Right cardiac atrium (tissue), 5 donors: ENCODE measurements around the gene GADD45GIP1. TPM values are rescaled to one million over a fixed set of nuclear protein-coding genes. Genes with fewer than 3 reads are reported as not detected.

Experiments used
- ATAC-seq, 2 donors: fragments of 200-7000 bp; cut with Tn5 transposase; one replicate each; pipeline versions ENCODE4 v1.8.0 to v1.9.1; 2020; ENCODE audit warnings: moderate library complexity in 2 of 2, mild to moderate bottlenecking in 1 of 2
- DNase-seq, 3 donors: peaks; one replicate each; pipeline ENCODE4 v3.0.0-alpha.2; 2020
- H3K27ac ChIP-seq: one replicate; pipeline ENCODE4 v1.5.1; 2013; ENCODE audit warnings: mild to moderate bottlenecking, low read length, control low read depth, moderate library complexity
- H3K27me3 ChIP-seq: one replicate; pipeline ENCODE4 v1.6.1; 2013; ENCODE audit not compliant: control insufficient read depth, insufficient read depth
- H3K4me1 ChIP-seq: one replicate; pipeline ENCODE4 v1.6.1; 2013; ENCODE audit warnings: low read length; ENCODE audit not compliant: control insufficient read depth, insufficient read depth
- H3K4me3 ChIP-seq: one replicate; pipeline ENCODE4 v1.5.1; 2013; ENCODE audit warnings: low read length, control low read depth
- H3K9me3 ChIP-seq: one replicate; pipeline ENCODE4 v1.6.1; 2013; ENCODE audit warnings: low read length; ENCODE audit not compliant: control insufficient read depth
- WGBS: extraction: QIAGEN DNeasy Blood & Tissue Kit; methylation state at CpG from one replicate; pipeline ENCODE4 v1.1.7; 2013; 5-methylcytosine and 5-hydroxymethylcytosine counted together
- intact Hi-C, 4 donors: fragments of 100-400 bp; cut with DNase I; formaldehyde crosslinking; loops; one replicate each; pipeline versions ENCODE4 v1.11.0 to v1.14.0; 2022 to 2023
- polyA plus RNA-seq: library from polyadenylated mRNA; stranded (reverse); fragments of 200-250 nt; gene quantifications from one replicate; pipeline ENCODE4 v1.2.3, GENCODE V29; 2013
- total RNA-seq, 4 donors: library from RNA; stranded (reverse); fragmentation: NEBNext Ultra II Directional; extraction: Animal tissue kit (Norgen Biotek cat#: 25700); gene quantifications; one replicate each; pipeline ENCODE4 v1.2.1, GENCODE V29; 2021
- donor health status: healthy with polysubstance abuse.
- donor health status: DM: no; HTN: yes; CAD: no.
- donor health status: DM: no; HTN: no; CAD: no.
- donor health status: DM: no; HTN: yes; CAD: no; lungs with severe emphysema.
- donor health status: DM: yes; HTN: yes; CAD: no.

GADD45GIP1 gene
- total and polyA plus RNA-seq, 5 donors, result 24.3 to 64.5 (median 32.1) TPM

GRCh38 chr19:12948612-12949362 lies 8.2 kb downstream of the GADD45GIP1 start:
- no peak for ATAC-seq
- Histone ChIP-seq H3K9me3 (no peaks in the 10 kb centered on the region), H3K27me3 (no peaks in the 10 kb centered on the region), H3K4me1 (peaks cover 7% of the 10 kb centered on the region), H3K27ac (no peak overlapping the region), H3K4me3 (no peak overlapping the region)
- DNase-seq, result peak in 1 of 3 donors; percentile 49
- intact Hi-C loops, result no loop called here
- 91% methylated on average over 30 of the region's 30 CpGs for WGBS

- Histone ChIP-seq H3K4me3 (no peak overlapping the region), H3K9me3 (no peaks in the 10 kb centered on the region), H3K4me1 (peaks cover 4% of the 10 kb centered on the region), H3K27ac (no peak overlapping the region), H3K27me3 (no peaks in the 10 kb centered on the region)
- ATAC-seq (no peak), DNase-seq (peak in 2 of 3 donors; percentile 56 to 69)
- intact Hi-C loops, result no loop called here
- 84% methylated on average over 28 of the region's 28 CpGs for WGBS
Observed at GRCh38 chr19:12947702-12948611, 9.1 kb downstream of the GADD45GIP1 start.

GRCh38 chr19:12946731-12947496 lies 10.1 kb downstream of the GADD45GIP1 start:
- H3K27me3 ChIP-seq, result no peaks in the 10 kb centered on the region
- peak overlapping the region; percentile 80 for H3K4me3 ChIP-seq
- DNase-seq (peak in 1 of 3 donors; percentile 11), ATAC-seq (no peak)
- no peaks in the 10 kb centered on the region for H3K4me1 ChIP-seq
- WGBS, result 66% methylated on average over 14 of the region's 14 CpGs
- no peak overlapping the region for H3K27ac ChIP-seq
- no peaks in the 10 kb centered on the region for H3K9me3 ChIP-seq
- intact Hi-C loops, result no loop called here

- DNase-seq, result peak; percentile 75 to 90 (median 89)
- no peaks in the 10 kb centered on the region for H3K4me1 ChIP-seq
- H3K9me3 ChIP-seq, result no peaks in the 10 kb centered on the region
- ATAC-seq, result peak; percentile 78 to 83
- under 1% methylated on average over 40 of the region's 40 CpGs for WGBS
- H3K27me3 ChIP-seq, result no peaks in the 10 kb centered on the region
- intact Hi-C loops, result no loop called here
- H3K4me3 ChIP-seq, result peak overlapping the region; percentile 80
- H3K27ac ChIP-seq, result peak overlapping the region; percentile 65
Observed at GRCh38 chr19:12946092-12946721, 10.8 kb downstream of the GADD45GIP1 start.

- intact Hi-C loops, result no loop called here
- Histone ChIP-seq H3K4me1 (peaks cover 1% of the 10 kb centered on the region), H3K4me3 (peak within 1 kb of the TSS; percentile 80), H3K27ac (peak within 1 kb of the TSS; percentile 65), H3K9me3 (no peaks in the 10 kb centered on the region), H3K27me3 (no peaks in the 10 kb centered on the region)
- ATAC-seq (peak; percentile 93), DNase-seq (peak; percentile 99 to 100 (median 100))
- WGBS, result under 1% methylated on average over 62 of the region's 62 CpGs
Observed at GRCh38 chr19:12945479-12946091, 11.4 kb downstream of the GADD45GIP1 start, which contains the start of gene RAD23A. RAD23A (plus strand) TSS chr19:12945862; CDS start chr19:12945949, 87 bp downstream.

- no peak overlapping the region for H3K4me3 ChIP-seq
- H3K9me3 ChIP-seq, result no peaks in the 10 kb centered on the region
- DNase-seq, result peak in 1 of 3 donors; percentile 15
- WGBS, result 61% methylated on average over 2 of the region's 2 CpGs
- peaks cover 9% of the 10 kb centered on the region for H3K4me1 ChIP-seq
- H3K27ac ChIP-seq, result no peak overlapping the region
- intact Hi-C loops, result no loop called here
- ATAC-seq, result no peak
- no peaks in the 10 kb centered on the region for H3K27me3 ChIP-seq
Observed at GRCh38 chr19:12944104-12944674, 12.8 kb downstream of the GADD45GIP1 start.

- 75% methylated on average over 18 of the region's 18 CpGs for WGBS
- DNase-seq (peak in 1 of 3 donors; percentile 35), ATAC-seq (no peak)
- H3K9me3 ChIP-seq, result no peaks in the 10 kb centered on the region
- intact Hi-C loops, result no loop called here
- peaks cover 9% of the 10 kb centered on the region for H3K4me1 ChIP-seq
- H3K4me3 ChIP-seq, result no peak overlapping the region
- H3K27ac ChIP-seq, result no peak overlapping the region
- no peaks in the 10 kb centered on the region for H3K27me3 ChIP-seq
Observed at GRCh38 chr19:12943437-12944044, 13.5 kb downstream of the GADD45GIP1 start.

GRCh38 chr19:12940897-12941296 lies 16.1 kb downstream of the GADD45GIP1 start:
- H3K27me3 ChIP-seq, result no peaks in the 10 kb centered on the region
- no peak overlapping the region for H3K27ac ChIP-seq
- no peak overlapping the region for H3K4me3 ChIP-seq
- no peak for ATAC-seq
- DNase-seq, result no peak
- no peaks in the 10 kb centered on the region for H3K9me3 ChIP-seq
- 65% methylated on average over 2 of the region's 2 CpGs for WGBS
- H3K4me1 ChIP-seq, result peaks cover 10% of the 10 kb centered on the region
- intact Hi-C loops, result no loop called here

GRCh38 chr19:12939975-12940423 lies 17.0 kb downstream of the GADD45GIP1 start:
- Histone ChIP-seq H3K9me3 (no peaks in the 10 kb centered on the region), H3K4me1 (peaks cover 10% of the 10 kb centered on the region), H3K4me3 (peak overlapping the region; percentile 73), H3K27ac (no peak overlapping the region), H3K27me3 (no peaks in the 10 kb centered on the region)
- intact Hi-C loops, result no loop called here
- ATAC-seq, result no peak
- 50% methylated on average over 10 of the region's 10 CpGs for WGBS
- DNase-seq, result peak in 1 of 3 donors; percentile 54
